ENCODE data around the gene CALML5.

CALML5 gene

GRCh38 chr10:5460468-5461202, 38.7 kb downstream of the CALML5 start:
- DNase-seq = no peak

GRCh38 chr10:5458949-5459747, 40.2 kb downstream of the CALML5 start:
- DNase-seq = no peak

- no peak for DNase-seq
Observed at GRCh38 chr10:5458425-5458824, 40.9 kb downstream of the CALML5 start.

- DNase-seq = no peak
Observed at GRCh38 chr10:5457741-5458140, 41.6 kb downstream of the CALML5 start.

GRCh38 chr10:5456563-5456962, 42.8 kb downstream of the CALML5 start:
- DNase-seq = no peak

- DNase-seq = no peak
Observed at GRCh38 chr10:5453749-5454489, 45.5 kb downstream of the CALML5 start.

GRCh38 chr10:5450605-5451384, 48.6 kb downstream of the CALML5 start:
- DNase-seq = no peak

- no peak for DNase-seq
Observed at GRCh38 chr10:5449823-5450222, 49.5 kb downstream of the CALML5 start.

GRCh38 chr10:5449227-5449626, 50.1 kb downstream of the CALML5 start:
- DNase-seq = no peak

Measured in SW 1271 (cell line).